Stomach (tissue), 9 donors: ENCODE data around the gene ANXA2. TPM values are rescaled to one million over a fixed set of nuclear protein-coding genes. Genes with fewer than 3 reads are reported as not detected.

Source experiments
- DNase-seq, 2 donors: peaks; one replicate each; pipeline versions ENCODE4 v3.0.0 to v3.0.0-alpha.2; 2013 to 2019
- H3K27ac ChIP-seq, 5 donors: fragments of 200-600 bp in 4 of 5; sonication (generic) in 4 of 5; one replicate each; pipeline ENCODE4 v1.5.1; 2013 to 2019; ENCODE audit warnings: mild to moderate bottlenecking in 1 of 5, moderate library complexity in 1 of 5
- H3K27me3 ChIP-seq, 3 donors: fragments of 200-600 bp; sonication (generic); one replicate each; pipeline ENCODE4 v1.5.1; 2017 to 2019; ENCODE audit warnings: mixed run types in 1 of 3
- H3K36me3 ChIP-seq, 4 donors: fragments of 200-600 bp; sonication (generic); 1 replicate in 3 of 4; 2 replicates in 1 of 4; pipeline ENCODE4 v1.5.1; 2016 to 2019
- H3K4me1 ChIP-seq, 4 donors: fragments of 200-600 bp; sonication (generic); one replicate each; pipeline ENCODE4 v1.5.1; 2016 to 2019
- H3K4me3 ChIP-seq, 4 donors: fragments of 200-600 bp; sonication (generic) in 3 of 4; one replicate each; pipeline ENCODE4 v1.5.1; 2016 to 2019; ENCODE audit warnings: mild to moderate bottlenecking in 1 of 4
- H3K9me3 ChIP-seq, 4 donors: fragments of 200-600 bp; sonication (generic); one replicate each; pipeline ENCODE4 v1.5.1; 2016 to 2019
- EP300 ChIP-seq: sonication (generic); formaldehyde crosslinking; IDR thresholded peaks from one replicate; pipeline ENCODE4 v1.6.1; 2017; ENCODE audit warnings: antibody characterized with exemption
- POLR2A ChIP-seq, 4 donors: fragments of 450-650 bp; IDR thresholded peaks; one replicate each; pipeline ENCODE4 v1.6.1; 2016; ENCODE audit warnings: antibody characterized with exemption in 4 of 4, control low read depth in 2 of 4, mild to moderate bottlenecking in 1 of 4, moderate library complexity in 1 of 4
- POLR2AphosphoS5 ChIP-seq, 3 donors: sonication (generic); formaldehyde crosslinking; IDR thresholded peaks; one replicate each; pipeline ENCODE4 v1.6.1; 2016; ENCODE audit warnings: antibody characterized with exemption in 3 of 3
- WGBS, 5 donors: extraction: QIAGEN DNeasy Blood & Tissue Kit in 3 of 5; methylation state at CpG; one replicate each; pipeline versions ENCODE4 v1.1.5 to v1.1.7; 2013 to 2018; 5-methylcytosine and 5-hydroxymethylcytosine counted together
- intact Hi-C: fragments of 100-400 bp; cut with DNase I; formaldehyde crosslinking; loops from one replicate; pipeline ENCODE4 v1.15.1; 2023; ENCODE audit warnings: low total_unique reads
- polyA plus RNA-seq, 3 donors: library from polyadenylated mRNA; stranded (reverse); fragments of 200-250 nt; gene quantifications; one replicate each; pipeline ENCODE4 v1.2.3, GENCODE V29; 2013
- total RNA-seq, 5 donors: library from RNA; depleted of rRNA; stranded (reverse); fragments of >200 nt; gene quantifications; one replicate each; pipeline versions ENCODE4 v1.1.0 to v1.2.3, GENCODE V29; 2014 to 2016
- TF ChIP-seq, protein P1 (sequence below), 7 experiments: fragments of 450-650 bp in 4 of 7; fragments of 200-600 bp in 3 of 7; sonication (generic) in 3 of 7; IDR thresholded peaks; one replicate each; pipeline ENCODE4 v1.5.1; 2016 to 2019; ENCODE audit warnings: antibody characterized with exemption in 7 of 7, control low read depth in 2 of 7, mild to moderate bottlenecking in 1 of 7
- donor health status: healthy with polysubstance abuse.
- donor health status: Bipolar disorder and iron deficiency.
- donor health status: healthy.

The ANXA2 gene
- total and polyA plus RNA-seq, 8 donors, result 292 to 1,332 (median 538) TPM

DNA sequence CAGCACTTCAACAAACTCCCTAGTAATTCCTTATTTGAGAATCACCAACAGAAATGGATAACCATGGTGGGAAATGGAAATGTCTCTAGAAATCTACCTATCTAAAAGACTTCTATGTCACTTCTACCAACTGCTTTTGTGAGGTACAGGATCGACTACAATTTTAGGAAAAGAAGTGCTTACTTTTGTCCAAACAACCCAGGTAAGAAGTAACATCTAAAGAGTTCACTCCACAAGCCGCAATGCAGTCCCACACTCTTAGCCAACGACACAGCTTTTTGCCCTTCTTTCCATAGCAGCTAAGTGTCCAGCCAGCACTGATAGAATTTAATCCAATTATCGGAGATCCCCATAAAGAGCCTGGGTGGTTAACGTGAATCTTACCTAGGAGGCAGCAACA is 28.1 kb downstream of the ANXA2 start:
- H3K27ac ChIP-seq, result peak overlapping the region in 3 of 5 donors; percentile 72 to 84 (median 75)
- TF ChIP-seq POLR2AphosphoS5 (IDR thresholded peaks at IDR 0.05) (no peak), EP300 (no peak), POLR2A (IDR thresholded peaks at IDR 0.05) (no peak)
- TF ChIP-seq, protein P1, sequence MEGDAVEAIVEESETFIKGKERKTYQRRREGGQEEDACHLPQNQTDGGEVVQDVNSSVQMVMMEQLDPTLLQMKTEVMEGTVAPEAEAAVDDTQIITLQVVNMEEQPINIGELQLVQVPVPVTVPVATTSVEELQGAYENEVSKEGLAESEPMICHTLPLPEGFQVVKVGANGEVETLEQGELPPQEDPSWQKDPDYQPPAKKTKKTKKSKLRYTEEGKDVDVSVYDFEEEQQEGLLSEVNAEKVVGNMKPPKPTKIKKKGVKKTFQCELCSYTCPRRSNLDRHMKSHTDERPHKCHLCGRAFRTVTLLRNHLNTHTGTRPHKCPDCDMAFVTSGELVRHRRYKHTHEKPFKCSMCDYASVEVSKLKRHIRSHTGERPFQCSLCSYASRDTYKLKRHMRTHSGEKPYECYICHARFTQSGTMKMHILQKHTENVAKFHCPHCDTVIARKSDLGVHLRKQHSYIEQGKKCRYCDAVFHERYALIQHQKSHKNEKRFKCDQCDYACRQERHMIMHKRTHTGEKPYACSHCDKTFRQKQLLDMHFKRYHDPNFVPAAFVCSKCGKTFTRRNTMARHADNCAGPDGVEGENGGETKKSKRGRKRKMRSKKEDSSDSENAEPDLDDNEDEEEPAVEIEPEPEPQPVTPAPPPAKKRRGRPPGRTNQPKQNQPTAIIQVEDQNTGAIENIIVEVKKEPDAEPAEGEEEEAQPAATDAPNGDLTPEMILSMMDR (IDR thresholded peaks at IDR 0.05), result no peak
- DNase-seq, result no peak
- no peaks in the 10 kb centered on the region for H3K9me3 ChIP-seq
- H3K27me3 ChIP-seq, result no peaks in the 10 kb centered on the region
- peaks cover 37 to 74% (median 48%) of the 10 kb centered on the region in 4 donors for H3K4me1 ChIP-seq
- WGBS, 5 donors, result 77 to 92% (median 86%) methylated on average over 5 of the region's 5 CpGs
- H3K4me3 ChIP-seq, result no peak overlapping the region
- H3K36me3 ChIP-seq, result peaks cover 2 to 56% (median 17%) of the 10 kb centered on the region in 4 donors
- intact Hi-C loops, result no loop called here

DNA sequence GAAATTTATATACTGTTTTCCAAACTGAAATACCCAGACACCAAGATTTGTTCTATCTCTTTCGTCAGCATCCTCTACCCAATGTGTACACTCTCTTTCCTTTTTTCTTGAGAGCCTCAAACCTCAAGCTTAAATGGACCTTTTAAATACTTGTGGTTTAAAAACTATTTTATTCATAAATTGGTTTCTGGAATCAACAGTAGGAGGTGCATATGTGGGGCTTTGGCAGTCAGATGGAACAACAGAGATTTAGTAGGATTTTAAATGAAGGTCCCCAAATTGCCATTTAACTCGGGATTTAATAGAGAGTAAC is 33.2 kb downstream of the ANXA2 start:
- H3K27ac ChIP-seq, result peak overlapping the region in 2 of 5 donors; percentile 70 to 71
- intact Hi-C loops, result no loop called here

DNA sequence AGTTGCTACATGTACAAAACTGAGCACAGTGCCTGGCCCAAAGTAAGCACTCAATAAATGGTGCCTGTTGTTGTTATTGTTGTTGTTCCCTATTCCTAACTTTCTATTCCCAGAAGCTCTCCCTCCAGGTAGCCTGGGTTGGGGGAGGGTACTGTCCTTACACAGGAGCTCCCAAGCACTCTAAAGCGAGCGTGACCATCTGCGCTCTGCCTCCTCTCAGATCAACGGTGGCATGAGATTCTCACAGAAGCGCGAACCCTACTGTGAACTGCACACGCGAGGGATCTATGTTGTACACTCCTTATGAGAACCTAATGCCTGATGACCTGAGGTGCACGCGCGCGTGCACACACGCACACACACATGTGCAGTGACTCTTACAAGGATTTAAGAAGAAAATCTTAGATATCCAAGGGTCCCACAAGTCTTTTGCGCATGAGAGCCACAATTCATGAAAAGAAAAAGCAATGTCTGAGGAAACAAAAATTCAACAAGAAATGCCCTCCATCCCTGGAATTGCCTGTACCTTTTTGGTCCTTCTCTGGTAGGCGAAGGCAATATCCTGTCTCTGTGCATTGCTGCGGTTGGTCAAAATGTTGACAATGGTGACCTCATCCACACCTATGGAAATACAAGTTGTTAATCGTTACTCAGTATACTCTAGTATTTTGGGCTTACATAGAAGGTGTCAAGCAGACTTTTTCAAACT is 33.7 kb downstream of the ANXA2 start:
- DNase-seq, result no peak
- Histone ChIP-seq H3K4me1 (peaks cover 33 to 74% (median 47%) of the 10 kb centered on the region in 4 donors), H3K9me3 (no peaks in the 10 kb centered on the region), H3K27ac (peak overlapping the region in 3 of 5 donors; percentile 68 to 71 (median 70)), H3K4me3 (no peak overlapping the region), H3K36me3 (peaks cover 10 to 65% (median 35%) of the 10 kb centered on the region in 4 donors), H3K27me3 (no peaks in the 10 kb centered on the region)
- intact Hi-C loops, result no loop called here
- TF ChIP-seq, protein P1 (IDR thresholded peaks at IDR 0.05), result no peak
- no peak for TF ChIP-seq POLR2A (IDR thresholded peaks at IDR 0.05)
- no peak for TF ChIP-seq EP300
- no peak for TF ChIP-seq POLR2AphosphoS5 (IDR thresholded peaks at IDR 0.05)
- WGBS, 5 donors, result 88 to 94% (median 92%) methylated on average over 13 to 17 of the region's 17 CpGs

More for the DNA sequence above, 33.2 kb downstream of the ANXA2 start:
- Histone ChIP-seq H3K36me3 (peaks cover 7 to 65% (median 33%) of the 10 kb centered on the region in 4 donors), H3K4me3 (no peak overlapping the region), H3K27me3 (no peaks in the 10 kb centered on the region), H3K9me3 (no peaks in the 10 kb centered on the region), H3K4me1 (peaks cover 33 to 74% (median 42%) of the 10 kb centered on the region in 4 donors)
- 87 to 95% (median 93%) methylated on average over 2 of the region's 2 CpGs for WGBS, 5 donors
- TF ChIP-seq, protein P1 (IDR thresholded peaks at IDR 0.05), result no peak
- TF ChIP-seq POLR2AphosphoS5 (IDR thresholded peaks at IDR 0.05), result no peak
- TF ChIP-seq POLR2A (IDR thresholded peaks at IDR 0.05), result no peak
- TF ChIP-seq EP300, result no peak
- DNase-seq, result no peak

DNA sequence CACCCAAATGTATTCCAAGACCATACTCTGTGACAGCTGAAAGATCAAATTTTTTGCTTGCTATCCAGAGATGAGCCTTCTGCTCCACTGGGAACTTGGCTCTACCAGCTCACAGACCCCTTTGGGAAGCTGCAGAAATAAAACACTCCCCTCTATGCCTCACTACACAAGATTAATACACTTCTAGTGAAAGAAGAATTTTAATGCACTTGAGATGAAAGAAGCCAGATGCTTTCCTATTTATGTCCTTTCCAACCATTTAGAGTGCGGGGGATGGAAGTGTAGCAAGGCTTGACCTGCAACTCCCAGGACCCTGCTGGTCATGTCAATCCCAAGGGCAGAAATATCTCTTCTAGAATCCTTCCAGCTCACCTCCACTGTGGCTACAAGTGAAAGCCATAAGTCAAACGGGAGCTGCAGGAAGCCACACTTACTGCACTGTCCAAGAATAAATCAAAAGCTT is 34.7 kb downstream of the ANXA2 start:
- H3K36me3 ChIP-seq, result peaks cover 12 to 68% (median 40%) of the 10 kb centered on the region in 4 donors
- peaks cover 33 to 73% (median 50%) of the 10 kb centered on the region in 4 donors for H3K4me1 ChIP-seq
- 43 to 49% (median 47%) methylated on average over 2 of the region's 2 CpGs for WGBS, 5 donors
- H3K27me3 ChIP-seq, result no peaks in the 10 kb centered on the region
- no peaks in the 10 kb centered on the region for H3K9me3 ChIP-seq
- peak overlapping the region in 3 of 5 donors; percentile 68 to 71 (median 70) for H3K27ac ChIP-seq
- no peak overlapping the region for H3K4me3 ChIP-seq
- DNase-seq, result peak in 1 of 2 donors; percentile 57
- intact Hi-C loops, result no loop called here
- TF ChIP-seq, protein P1 (IDR thresholded peaks at IDR 0.05), result no peak
- no peak for TF ChIP-seq POLR2AphosphoS5 (IDR thresholded peaks at IDR 0.05)
- no peak for TF ChIP-seq EP300
- TF ChIP-seq POLR2A (IDR thresholded peaks at IDR 0.05), result no peak
